GM12865 (cell line): Measurements from ENCODE around the gene PRDM15.

Source experiments
- DNase-seq: peaks from one replicate; pipeline ENCODE4 v3.0.0; 2010; ENCODE audit warnings: low read depth
- H3K4me3 ChIP-seq: 2 replicates; pipeline ENCODE4 v1.5.1; 2011; ENCODE audit warnings: mild to moderate bottlenecking, low read depth, low read length, control low read depth
- TF ChIP-seq, protein P1 (sequence below): IDR thresholded peaks from 2 replicates; pipeline ENCODE4 v1.5.1; 2011; ENCODE audit warnings: low read length, control low read depth, low read depth, inconsistent platforms; ENCODE audit not compliant: insufficient read depth; ENCODE audit errors: missing control alignments

The PRDM15 gene

DNA sequence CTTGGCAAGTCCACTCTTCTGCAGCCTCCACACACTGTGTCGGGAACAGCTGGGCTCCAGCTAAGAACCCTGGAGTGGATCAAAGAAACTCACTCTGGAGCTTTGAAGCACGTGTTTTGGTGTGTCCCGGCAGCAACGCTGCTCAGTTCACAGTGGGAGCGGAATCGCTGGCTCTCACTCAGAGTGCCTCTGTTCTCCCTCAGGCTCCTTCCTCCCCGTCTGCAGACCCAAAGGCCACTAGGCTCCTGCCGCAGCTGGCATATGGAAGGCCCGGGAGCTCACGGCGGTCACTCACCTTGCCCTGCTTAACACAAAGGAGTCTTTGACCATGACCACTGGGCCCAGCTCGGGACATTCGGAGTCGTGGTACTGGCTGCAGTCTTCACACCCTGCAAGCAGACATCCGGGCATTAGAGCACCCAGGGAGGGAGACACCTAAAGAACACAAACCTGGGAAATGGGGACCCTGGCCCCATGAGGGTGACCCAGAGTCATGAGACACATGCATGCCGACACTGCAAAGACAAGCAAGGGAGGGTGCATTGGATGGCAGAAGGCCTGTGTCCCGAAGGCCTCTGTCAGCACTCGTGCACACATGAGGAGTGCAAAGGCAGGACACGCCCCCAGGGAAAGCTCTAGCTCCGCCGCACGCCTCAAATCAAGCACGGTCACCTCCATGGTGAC lies 19.7 kb downstream of the PRDM15 start:
- no peak overlapping the region for H3K4me3 ChIP-seq
- DNase-seq, result no peak
- TF ChIP-seq, protein P1, sequence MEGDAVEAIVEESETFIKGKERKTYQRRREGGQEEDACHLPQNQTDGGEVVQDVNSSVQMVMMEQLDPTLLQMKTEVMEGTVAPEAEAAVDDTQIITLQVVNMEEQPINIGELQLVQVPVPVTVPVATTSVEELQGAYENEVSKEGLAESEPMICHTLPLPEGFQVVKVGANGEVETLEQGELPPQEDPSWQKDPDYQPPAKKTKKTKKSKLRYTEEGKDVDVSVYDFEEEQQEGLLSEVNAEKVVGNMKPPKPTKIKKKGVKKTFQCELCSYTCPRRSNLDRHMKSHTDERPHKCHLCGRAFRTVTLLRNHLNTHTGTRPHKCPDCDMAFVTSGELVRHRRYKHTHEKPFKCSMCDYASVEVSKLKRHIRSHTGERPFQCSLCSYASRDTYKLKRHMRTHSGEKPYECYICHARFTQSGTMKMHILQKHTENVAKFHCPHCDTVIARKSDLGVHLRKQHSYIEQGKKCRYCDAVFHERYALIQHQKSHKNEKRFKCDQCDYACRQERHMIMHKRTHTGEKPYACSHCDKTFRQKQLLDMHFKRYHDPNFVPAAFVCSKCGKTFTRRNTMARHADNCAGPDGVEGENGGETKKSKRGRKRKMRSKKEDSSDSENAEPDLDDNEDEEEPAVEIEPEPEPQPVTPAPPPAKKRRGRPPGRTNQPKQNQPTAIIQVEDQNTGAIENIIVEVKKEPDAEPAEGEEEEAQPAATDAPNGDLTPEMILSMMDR, result no peak

DNA sequence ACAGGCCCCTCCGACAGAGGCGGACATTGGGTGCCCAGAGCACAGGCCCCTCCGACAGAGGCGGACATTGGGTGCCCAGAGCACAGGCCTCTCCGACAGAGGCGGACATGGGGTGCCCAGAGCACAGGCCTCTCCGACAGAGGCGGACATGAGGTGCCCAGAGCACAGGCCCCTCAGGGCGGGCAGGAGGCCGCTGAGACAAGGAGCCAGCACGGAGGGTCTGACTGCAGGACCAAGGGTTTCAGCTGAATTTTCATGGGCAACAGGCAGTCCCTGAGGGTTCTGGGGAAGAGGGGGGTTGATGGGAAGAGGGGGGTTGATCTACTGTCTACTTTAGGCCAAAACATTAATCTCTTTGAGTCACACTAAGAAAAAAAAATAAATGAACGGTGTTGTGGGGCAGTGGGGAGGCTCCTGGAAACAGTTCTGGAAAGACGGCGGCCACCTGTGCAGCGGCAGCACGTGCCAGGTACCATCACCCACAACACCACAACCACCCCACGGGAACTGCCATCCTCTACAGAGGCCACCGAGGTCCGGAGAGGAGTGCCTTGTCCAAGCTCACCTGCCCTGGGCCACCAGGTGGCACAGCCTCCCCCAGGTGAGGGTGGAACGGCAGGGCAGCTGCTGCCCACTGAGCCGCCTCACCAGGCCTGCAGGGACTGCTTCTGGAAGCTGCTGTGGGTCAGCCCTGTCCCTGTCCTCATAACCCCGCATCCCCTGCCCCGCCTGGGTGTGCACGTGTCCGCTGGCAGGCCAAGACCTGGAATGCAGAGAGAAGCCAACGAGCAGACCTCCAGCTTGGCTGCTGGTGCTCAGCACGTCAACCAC lies 20.5 kb downstream of the PRDM15 start:
- TF ChIP-seq, protein P1, result no peak
- no peak overlapping the region for H3K4me3 ChIP-seq
- DNase-seq, result no peak

DNA sequence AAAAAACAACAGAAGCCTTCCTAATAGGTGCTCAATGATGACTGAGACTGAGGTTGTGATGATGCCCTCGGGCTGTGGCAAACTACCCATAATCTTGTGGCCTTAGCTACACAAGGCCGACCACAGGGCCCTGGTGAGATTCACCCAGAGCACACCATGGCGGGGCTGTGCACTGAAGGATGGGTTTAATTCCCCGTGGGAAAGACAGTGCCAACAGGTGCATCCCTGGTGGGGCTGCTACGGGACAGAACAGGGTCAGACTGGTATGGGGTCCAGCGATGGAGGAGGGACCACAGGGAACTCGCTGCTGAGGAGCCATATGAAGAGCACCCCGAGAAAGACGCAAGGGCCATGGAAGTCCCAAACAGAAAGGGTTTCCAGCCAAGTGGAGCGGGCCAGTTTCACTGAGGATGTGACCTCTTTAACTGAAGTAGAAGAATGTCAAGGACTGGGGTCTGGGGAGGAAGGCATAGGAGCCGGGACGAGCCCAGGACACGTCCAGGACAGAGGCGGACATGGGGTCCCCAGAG lies 21.3 kb downstream of the PRDM15 start:
- no peak for DNase-seq
- TF ChIP-seq, protein P1, result no peak
- no peak overlapping the region for H3K4me3 ChIP-seq

DNA sequence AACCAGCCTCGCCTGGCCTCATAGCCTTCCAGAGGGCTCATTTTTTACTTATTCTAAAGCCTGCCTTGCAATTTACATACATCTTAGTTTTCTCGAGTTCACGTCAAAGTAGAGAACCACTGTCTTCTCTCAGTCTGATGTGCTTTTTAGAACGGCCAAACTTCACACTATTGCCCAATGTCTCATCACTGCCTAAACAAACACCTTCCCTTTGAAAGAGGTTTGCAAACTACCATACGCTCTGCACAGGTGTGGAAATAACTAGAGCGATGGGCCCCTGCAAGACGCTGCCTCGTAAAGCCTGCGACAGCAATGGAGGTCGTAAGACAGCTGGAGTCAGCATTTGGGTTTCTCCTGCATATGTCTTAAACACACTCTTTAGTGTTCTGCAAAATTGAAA lies 22.6 kb downstream of the PRDM15 start:
- no peak for DNase-seq
- TF ChIP-seq, protein P1, result no peak
- no peak overlapping the region for H3K4me3 ChIP-seq

DNA sequence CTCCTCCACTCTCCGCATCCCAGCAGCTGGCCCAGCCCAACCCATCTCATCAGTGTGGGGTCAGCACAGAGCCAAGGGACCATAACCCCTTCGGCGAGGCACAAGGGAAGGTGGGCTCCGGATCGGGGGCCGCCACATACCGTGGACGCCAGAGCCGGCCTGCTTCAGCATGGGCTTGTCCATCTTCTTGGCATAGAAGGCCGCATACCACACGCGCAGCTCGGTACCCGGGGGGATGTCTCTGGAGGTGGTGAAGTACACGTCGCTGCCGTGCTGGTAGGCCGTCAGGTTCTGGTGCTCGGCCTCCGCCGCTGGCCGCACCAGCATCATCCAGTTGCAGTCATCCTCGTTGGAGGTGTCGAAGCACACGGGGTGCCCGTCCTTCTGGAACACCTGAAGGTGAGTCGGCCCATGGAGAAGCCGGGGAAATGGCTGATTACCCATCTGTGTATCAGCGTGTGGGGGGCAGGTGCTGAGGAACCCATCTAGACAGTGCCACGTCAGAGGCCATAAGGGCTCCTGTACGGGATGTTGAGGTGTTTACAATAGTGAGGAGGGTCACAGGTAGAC lies 24.6 kb downstream of the PRDM15 start:
- DNase-seq, result no peak
- H3K4me3 ChIP-seq, result no peak overlapping the region
- TF ChIP-seq, protein P1, result no peak

DNA sequence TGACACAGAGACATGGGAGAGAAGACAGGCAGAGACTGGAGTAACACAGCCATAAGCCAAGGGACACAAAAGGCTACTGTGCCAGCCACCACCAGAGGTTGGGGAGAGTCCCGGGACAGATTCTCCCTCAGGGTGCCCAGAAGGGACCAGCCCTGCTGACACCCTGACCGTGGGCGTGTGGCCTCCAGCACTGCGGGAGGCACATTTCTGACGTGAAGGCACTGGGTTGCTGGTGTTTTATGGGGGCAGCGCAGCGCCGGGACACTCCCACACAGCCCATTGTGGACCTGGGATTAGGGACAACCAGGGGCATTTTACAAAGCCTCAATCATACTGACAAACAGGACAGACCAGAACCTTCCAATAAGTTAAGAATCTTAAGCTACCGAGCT lies 26.2 kb downstream of the PRDM15 start:
- DNase-seq, result no peak
- TF ChIP-seq, protein P1, result no peak
- no peak overlapping the region for H3K4me3 ChIP-seq
